Adrenal gland (tissue), 5 donors: ENCODE results near the gene SMARCC2.

ENCODE experiments used
- POLR2A ChIP-seq, 2 donors: fragments of 450-650 bp; IDR thresholded peaks; one replicate each; pipeline ENCODE4 v1.6.1; 2017; ENCODE audit warnings: antibody characterized with exemption in 2 of 2, mild to moderate bottlenecking in 2 of 2, moderate library complexity in 1 of 2
- TF ChIP-seq, protein P1 (sequence below), 6 experiments: fragments of 450-650 bp in 4 of 6; fragments of 200-600 bp in 2 of 6; sonication (generic) in 1 of 6; IDR thresholded peaks; 1 replicate in 5 of 6; 2 replicates in 1 of 6; pipeline versions ENCODE4 v1.5.1 to v1.8.0; 2016 to 2021; ENCODE audit warnings: antibody characterized with exemption in 6 of 6, mild to moderate bottlenecking in 2 of 6, moderate library complexity in 1 of 6
- donor health status: DM: no; HTN: no; CAD: no.

DNA sequence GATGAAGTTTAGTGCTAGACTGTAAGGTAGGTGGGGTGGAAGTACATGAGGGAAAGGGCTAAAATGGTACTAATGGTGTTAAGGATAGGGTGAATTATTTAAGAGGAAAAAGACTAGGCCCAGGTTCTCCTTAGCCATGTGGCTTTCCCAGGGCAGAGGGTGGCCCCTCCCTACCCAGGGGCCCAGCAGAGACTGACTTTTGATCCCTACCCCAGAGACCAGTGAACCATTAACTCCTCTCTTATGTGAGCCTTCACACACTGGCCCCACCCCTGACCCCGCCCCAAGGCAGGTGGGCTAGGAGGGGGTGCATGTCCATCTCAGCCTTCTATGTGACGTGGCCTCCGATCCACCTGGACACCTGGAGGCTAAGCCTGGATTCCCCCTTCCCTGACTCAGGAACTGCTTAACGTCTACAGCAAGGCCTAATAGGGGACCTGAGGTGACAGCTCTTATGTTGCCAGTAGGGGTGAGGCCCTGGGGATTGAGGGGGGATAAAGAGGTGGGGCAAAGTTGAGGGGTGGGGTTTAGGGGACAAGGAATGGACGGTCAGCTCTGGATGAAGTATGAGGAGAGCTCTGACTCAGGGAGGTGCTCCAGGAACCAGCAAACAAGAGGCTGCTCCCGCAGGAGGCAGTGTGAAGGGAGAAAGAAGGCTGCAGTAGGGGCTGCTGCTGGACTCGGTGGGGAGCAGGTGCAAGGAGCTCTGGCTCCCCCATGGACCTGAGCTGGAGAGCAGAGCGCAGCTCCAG is 41.3 kb upstream of the SMARCC2 start:
- no peak for TF ChIP-seq POLR2A (IDR thresholded peaks at IDR 0.05)
- TF ChIP-seq, protein P1, sequence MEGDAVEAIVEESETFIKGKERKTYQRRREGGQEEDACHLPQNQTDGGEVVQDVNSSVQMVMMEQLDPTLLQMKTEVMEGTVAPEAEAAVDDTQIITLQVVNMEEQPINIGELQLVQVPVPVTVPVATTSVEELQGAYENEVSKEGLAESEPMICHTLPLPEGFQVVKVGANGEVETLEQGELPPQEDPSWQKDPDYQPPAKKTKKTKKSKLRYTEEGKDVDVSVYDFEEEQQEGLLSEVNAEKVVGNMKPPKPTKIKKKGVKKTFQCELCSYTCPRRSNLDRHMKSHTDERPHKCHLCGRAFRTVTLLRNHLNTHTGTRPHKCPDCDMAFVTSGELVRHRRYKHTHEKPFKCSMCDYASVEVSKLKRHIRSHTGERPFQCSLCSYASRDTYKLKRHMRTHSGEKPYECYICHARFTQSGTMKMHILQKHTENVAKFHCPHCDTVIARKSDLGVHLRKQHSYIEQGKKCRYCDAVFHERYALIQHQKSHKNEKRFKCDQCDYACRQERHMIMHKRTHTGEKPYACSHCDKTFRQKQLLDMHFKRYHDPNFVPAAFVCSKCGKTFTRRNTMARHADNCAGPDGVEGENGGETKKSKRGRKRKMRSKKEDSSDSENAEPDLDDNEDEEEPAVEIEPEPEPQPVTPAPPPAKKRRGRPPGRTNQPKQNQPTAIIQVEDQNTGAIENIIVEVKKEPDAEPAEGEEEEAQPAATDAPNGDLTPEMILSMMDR (IDR thresholded peaks at IDR 0.05): no peak
